ENCODE results near the gene EEPD1.

DNA sequence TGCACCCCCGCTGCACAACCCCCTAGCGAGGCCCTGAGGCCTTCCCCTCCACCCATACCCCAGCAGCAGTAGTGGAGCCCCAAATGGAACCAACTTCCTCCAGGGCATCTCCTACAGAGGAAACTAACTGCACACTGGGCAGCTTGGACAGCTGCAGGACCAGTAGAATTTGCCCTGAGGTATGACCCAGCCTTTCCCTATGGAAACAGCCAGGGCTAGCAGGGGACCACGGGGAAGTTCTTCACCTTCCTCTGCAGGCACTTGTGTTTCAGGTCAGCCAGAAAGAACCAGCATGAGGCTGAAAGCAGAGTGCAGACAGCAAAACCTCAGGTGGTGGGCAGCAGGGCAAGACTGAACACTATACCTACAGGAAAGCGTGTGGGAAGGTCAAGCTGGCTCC lies 5.7 kb upstream of the EEPD1 start:
- no peak for TF ChIP-seq POLR2AphosphoS5 (IDR thresholded peaks at IDR 0.05; ENCODE audit: insufficient read depth, low read depth, low read length)
- TF ChIP-seq MYC (IDR thresholded peaks at IDR 0.05; ENCODE audit: low read depth, low read length): no peak
- TF ChIP-seq POLR2A (IDR thresholded peaks at IDR 0.05; ENCODE audit: low read depth, low read length): no peak
- TF ChIP-seq, protein P1, sequence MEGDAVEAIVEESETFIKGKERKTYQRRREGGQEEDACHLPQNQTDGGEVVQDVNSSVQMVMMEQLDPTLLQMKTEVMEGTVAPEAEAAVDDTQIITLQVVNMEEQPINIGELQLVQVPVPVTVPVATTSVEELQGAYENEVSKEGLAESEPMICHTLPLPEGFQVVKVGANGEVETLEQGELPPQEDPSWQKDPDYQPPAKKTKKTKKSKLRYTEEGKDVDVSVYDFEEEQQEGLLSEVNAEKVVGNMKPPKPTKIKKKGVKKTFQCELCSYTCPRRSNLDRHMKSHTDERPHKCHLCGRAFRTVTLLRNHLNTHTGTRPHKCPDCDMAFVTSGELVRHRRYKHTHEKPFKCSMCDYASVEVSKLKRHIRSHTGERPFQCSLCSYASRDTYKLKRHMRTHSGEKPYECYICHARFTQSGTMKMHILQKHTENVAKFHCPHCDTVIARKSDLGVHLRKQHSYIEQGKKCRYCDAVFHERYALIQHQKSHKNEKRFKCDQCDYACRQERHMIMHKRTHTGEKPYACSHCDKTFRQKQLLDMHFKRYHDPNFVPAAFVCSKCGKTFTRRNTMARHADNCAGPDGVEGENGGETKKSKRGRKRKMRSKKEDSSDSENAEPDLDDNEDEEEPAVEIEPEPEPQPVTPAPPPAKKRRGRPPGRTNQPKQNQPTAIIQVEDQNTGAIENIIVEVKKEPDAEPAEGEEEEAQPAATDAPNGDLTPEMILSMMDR (IDR thresholded peaks at IDR 0.05; ENCODE audit: extremely low read depth in 1 of 2, insufficient read depth in 1 of 2, low read depth in 1 of 2, low read length in 2 of 2): no peak
